Right atrium auricular region (tissue), 2 donors: ENCODE data around the gene LCLAT1. TPM values are rescaled to one million over a fixed set of nuclear protein-coding genes. Genes with fewer than 3 reads are reported as not detected.

Experiments used
- DNase-seq: peaks from one replicate; pipeline ENCODE4 v3.0.0-alpha.2; 2019; ENCODE audit warnings: low spot score
- H3K27ac ChIP-seq, 2 donors: fragments of 200-600 bp; sonication (generic); 1 replicate in 1 of 2; 2 replicates in 1 of 2; pipeline ENCODE4 v1.5.1; 2016 to 2019
- H3K27me3 ChIP-seq, 2 donors: fragments of 200-600 bp; sonication (generic); one replicate each; pipeline versions ENCODE4 v1.5.1 to v1.6.0; 2017 to 2019
- H3K36me3 ChIP-seq: fragments of 200-600 bp; sonication (generic); one replicate; pipeline ENCODE4 v1.5.1; 2016
- H3K4me1 ChIP-seq, 2 donors: fragments of 200-600 bp; sonication (generic); one replicate each; pipeline versions ENCODE4 v1.5.1 to v1.6.0; 2017 to 2019
- H3K4me3 ChIP-seq, 2 donors: fragments of 200-600 bp; sonication (generic); 1 replicate in 1 of 2; 2 replicates in 1 of 2; pipeline ENCODE4 v1.5.1; 2017 to 2019; ENCODE audit warnings: mild to moderate bottlenecking in 1 of 2, moderate library complexity in 1 of 2
- H3K9me3 ChIP-seq, 2 donors: fragments of 200-600 bp; sonication (generic); one replicate each; pipeline ENCODE4 v1.5.1; 2019
- CTCF ChIP-seq, 2 donors: fragments of 200-600 bp; sonication (generic); IDR thresholded peaks; one replicate each; pipeline ENCODE4 v1.5.1; 2019; ENCODE audit warnings: antibody characterized with exemption in 2 of 2
- total RNA-seq, 2 donors: library from RNA; depleted of rRNA; stranded (reverse); fragments of >200 nt; gene quantifications; one replicate each; pipeline ENCODE4 v1.1.0, GENCODE V29; 2016

Gene LCLAT1
- total RNA-seq, 2 donors from 2014 or later = 13.2 to 14.3 TPM

DNA sequence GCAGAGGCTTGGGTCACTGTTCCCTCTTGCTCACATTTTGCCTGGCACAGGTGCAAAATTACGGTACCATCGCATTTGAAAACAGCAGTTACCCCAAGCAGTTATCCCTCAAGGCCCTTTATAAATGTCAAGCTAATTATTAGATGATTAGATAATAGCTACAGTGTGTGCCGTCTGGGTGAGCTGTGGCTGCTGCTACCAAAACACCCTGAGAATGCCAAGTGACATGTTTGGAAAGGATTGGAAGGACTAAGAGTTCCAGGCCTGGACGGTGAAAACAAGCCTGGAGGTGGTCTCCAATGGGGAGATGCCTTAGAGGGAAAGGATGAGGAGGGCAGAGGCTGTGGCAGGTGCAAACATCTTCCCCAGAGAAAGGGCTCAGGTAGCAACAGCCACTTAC, 239.6 kb downstream of the LCLAT1 start:
- peaks cover 0 to 27% of the 10 kb centered on the region in 2 donors for H3K4me1 ChIP-seq
- H3K9me3 ChIP-seq = no peaks in the 10 kb centered on the region
- DNase-seq = peak; percentile 48
- TF ChIP-seq CTCF (IDR thresholded peaks at IDR 0.05) = no peak
- no peak overlapping the region for H3K27ac ChIP-seq
- no peaks in the 10 kb centered on the region for H3K36me3 ChIP-seq
- no peaks in the 10 kb centered on the region for H3K27me3 ChIP-seq
- no peak overlapping the region for H3K4me3 ChIP-seq

DNA sequence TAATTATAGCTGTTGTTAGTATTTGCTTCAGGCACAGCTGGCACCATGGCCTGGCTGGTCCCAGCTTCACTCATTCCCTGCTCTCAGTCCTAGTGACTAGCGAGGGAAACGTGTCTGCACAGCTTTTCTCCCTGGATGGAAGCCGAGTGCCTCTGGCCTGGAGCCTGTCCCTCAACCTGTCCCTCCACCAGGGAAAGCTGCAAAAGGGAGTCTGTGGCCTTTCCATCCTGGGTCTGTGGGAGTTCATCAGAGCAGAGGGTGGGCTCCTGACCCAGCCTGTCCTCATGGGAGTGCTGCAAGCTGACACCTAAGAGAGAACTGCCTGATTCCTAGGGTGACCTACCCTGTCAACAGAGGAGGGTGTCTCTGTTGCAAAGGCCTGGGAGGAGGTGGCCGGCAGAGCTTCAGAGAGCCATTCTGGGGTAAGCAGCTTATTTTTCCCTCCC, 241.9 kb downstream of the LCLAT1 start:
- no peak for TF ChIP-seq CTCF (IDR thresholded peaks at IDR 0.05)
- Histone ChIP-seq H3K4me3 (no peak overlapping the region), H3K9me3 (no peaks in the 10 kb centered on the region), H3K27ac (peak overlapping the region; percentile 35 to 58), H3K27me3 (no peaks in the 10 kb centered on the region), H3K36me3 (no peaks in the 10 kb centered on the region), H3K4me1 (peaks cover 0 to 30% of the 10 kb centered on the region in 2 donors)
- peak; percentile 58 for DNase-seq

DNA sequence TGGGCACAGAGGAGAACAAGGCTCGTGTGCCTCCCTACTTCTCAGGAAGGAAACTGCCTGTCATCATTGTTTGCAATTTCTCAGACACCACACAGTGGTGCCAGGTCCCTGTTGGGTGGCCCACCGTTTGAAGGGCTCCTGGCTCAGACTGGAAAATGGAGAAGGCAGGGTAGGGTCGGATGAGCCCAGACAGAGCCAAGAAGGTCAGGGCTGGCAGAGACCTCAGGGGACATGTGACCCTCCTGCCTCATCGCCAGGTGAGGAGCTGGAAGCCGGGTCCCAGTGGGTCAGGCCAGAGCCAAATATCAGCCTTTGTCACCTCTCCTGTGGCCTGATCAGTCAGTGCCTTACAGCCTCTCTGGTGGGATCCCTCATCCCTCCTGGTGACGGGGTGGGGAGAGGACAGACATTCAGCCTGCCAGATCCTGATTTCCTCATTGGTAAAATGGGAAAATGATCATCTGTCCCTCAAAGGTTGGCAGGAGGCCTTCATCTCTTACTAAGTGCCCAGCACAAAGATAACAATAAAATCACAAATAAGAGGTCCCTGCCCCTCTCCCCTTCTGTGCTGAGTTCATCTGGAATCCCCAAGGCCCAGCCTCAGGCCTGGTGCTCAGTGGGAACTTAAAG, 242.6 kb downstream of the LCLAT1 start:
- no peak overlapping the region for H3K4me3 ChIP-seq
- no peaks in the 10 kb centered on the region for H3K27me3 ChIP-seq
- DNase-seq = peak; percentile 42
- H3K9me3 ChIP-seq = no peaks in the 10 kb centered on the region
- H3K27ac ChIP-seq = peak overlapping the region; percentile 35 to 58
- no peak for TF ChIP-seq CTCF (IDR thresholded peaks at IDR 0.05)
- no peaks in the 10 kb centered on the region for H3K36me3 ChIP-seq
- peaks cover 0 to 36% of the 10 kb centered on the region in 2 donors for H3K4me1 ChIP-seq

DNA sequence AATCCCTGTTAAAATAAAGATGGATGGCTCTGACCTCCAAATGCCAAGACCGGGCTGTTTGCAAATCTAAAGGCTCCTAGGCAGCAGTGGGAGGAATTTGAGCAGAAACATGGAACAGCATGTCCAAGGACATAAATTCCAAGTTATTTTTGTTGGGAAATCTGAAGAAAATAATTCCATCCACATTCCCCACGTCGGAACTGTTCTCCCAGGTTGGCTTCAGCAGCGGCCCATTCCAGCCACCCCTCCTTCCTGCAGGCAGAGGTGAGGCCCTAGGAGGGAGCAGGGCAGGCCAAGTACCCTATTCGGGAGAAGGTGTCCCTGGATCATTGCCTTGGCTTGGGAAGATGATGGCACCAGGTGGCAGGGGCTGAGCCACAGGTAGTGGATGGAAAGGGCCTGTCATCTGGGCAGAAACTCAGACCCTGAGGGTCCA, 243.1 kb downstream of the LCLAT1 start:
- no peak overlapping the region for H3K4me3 ChIP-seq
- no peak for TF ChIP-seq CTCF (IDR thresholded peaks at IDR 0.05)
- no peaks in the 10 kb centered on the region for H3K9me3 ChIP-seq
- H3K27me3 ChIP-seq = no peaks in the 10 kb centered on the region
- peaks cover 0 to 42% of the 10 kb centered on the region in 2 donors for H3K4me1 ChIP-seq
- peak; percentile 42 for DNase-seq
- H3K27ac ChIP-seq = no peak overlapping the region
- no peaks in the 10 kb centered on the region for H3K36me3 ChIP-seq

- no peak for TF ChIP-seq CTCF (IDR thresholded peaks at IDR 0.05)
- no peak overlapping the region for H3K4me3 ChIP-seq
- no peaks in the 10 kb centered on the region for H3K9me3 ChIP-seq
- no peaks in the 10 kb centered on the region for H3K27me3 ChIP-seq
- peaks cover 0 to 43% of the 10 kb centered on the region in 2 donors for H3K4me1 ChIP-seq
- peak; percentile 46 for DNase-seq
- H3K36me3 ChIP-seq = no peaks in the 10 kb centered on the region
- H3K27ac ChIP-seq = no peak overlapping the region
These were observed 244.3 kb downstream of the LCLAT1 start for GRCh38 chr2:30691091-30691947.
